ENCODE results near the gene ASXL2. TPM values are rescaled to one million over a fixed set of nuclear protein-coding genes. Genes with fewer than 3 reads are reported as not detected.

ASXL2 gene
- total and polyA plus RNA-seq, 2 of the 13 experiments (the other 11 are each of a cell fraction or from before 2014, with no cell fraction given), result 12.1 to 19.2 TPM

GRCh38 chr2:25829828-25830227 is 48.5 kb downstream of the ASXL2 start (continued):
- TF ChIP-seq CEBPZ (IDR thresholded peaks at IDR 0.05; ENCODE audit: low read length) (no peak), ZFX (CRISPR knock-in tag; IDR thresholded peaks at IDR 0.05; ENCODE audit: low read depth) (no peak), ZNF362 (CRISPR knock-in tag; IDR thresholded peaks at IDR 0.05; ENCODE audit: borderline replicate concordance) (no peak), BCL3 (CRISPR knock-in tag; IDR thresholded peaks at IDR 0.05) (peak; percentile 45; the same call in 1 of the 2 replicates), ZBTB40 (IDR thresholded peaks at IDR 0.05) (no peak), ZBTB40 (CRISPR knock-in tag; IDR thresholded peaks at IDR 0.05) (no peak), NR2F2 (IDR thresholded peaks at IDR 0.05; ENCODE audit: borderline replicate concordance, low read depth) (0 out of 2 replicates have a peak, but pooled peaks have one; percentile 58), KAT2B (IDR thresholded peaks at IDR 0.05; ENCODE audit: borderline replicate concordance, low read depth, low read length) (peak; percentile 32; the same call in 1 of the 2 replicates), NRL (CRISPR knock-in tag; IDR thresholded peaks at IDR 0.05; ENCODE audit: borderline replicate concordance) (no peak), ETV5 (CRISPR knock-in tag; IDR thresholded peaks at IDR 0.05; ENCODE audit: borderline replicate concordance) (0 out of 2 replicates have a peak, but pooled peaks have one; percentile 12), GMEB1 (CRISPR knock-in tag; IDR thresholded peaks at IDR 0.05; ENCODE audit: borderline replicate concordance) (0 out of 2 replicates have a peak, but pooled peaks have one; percentile 13), TMF1 (CRISPR knock-in tag; IDR thresholded peaks at IDR 0.05; ENCODE audit: low read depth) (no peak)
